ENCODE measurements around the gene UGT1A3.
A peak's percentile ranks its signal among the peaks of the same experiment; 100 is the strongest.

The UGT1A3 gene

DNA sequence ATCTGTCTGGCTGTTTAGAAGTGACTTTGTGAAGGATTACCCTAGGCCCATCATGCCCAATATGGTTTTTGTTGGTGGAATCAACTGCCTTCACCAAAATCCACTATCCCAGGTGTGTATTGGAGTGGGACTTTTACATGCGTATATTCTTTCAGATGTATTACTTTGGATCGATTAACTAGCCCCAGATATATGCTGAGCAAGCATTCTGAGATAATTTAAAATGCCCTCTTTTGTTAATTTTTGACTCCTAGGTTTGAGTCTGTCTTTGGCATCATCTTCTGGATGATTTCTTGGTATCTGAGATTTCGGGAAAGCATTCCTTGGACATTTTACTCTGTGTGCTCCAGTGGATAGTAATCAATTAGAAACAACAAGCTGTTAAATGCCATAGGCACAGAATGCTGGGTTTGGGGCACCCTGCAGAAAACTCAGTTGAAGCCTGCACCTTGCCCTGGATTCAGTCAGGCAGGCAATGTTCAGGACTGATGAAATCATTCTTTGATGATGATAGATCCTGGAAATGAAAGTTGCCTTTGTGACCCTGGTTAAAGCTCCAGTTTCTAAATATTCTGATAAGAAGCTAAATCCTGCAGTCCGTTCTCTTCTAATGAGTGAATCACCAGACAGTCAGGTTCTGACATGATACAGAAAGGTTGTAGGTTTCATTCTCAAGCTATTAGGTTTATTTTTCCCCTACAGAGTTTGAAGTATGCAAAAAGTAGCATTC is 32.4 kb downstream of the UGT1A3 start:
- no peak for DNase-seq

DNA sequence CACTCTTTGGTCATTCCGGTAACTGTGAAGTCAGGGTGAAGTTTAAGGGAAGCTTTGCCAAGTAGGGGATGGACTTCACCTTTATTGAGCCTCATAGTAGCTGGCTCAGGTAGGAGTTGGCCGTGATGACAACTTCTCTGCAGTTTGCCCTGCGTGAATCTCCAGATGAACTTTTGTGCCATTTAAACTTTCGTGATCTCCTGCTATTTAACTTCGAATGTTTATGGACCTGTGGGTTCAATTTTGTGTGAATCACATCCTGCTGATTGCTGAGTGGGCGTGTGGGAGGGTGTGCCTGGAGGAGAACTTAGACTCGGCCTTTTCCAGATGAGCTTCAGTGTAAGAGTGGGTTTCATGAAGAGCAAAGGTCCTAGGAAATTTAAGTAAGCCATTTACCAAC is 35.4 kb downstream of the UGT1A3 start:
- no peak for DNase-seq

DNA sequence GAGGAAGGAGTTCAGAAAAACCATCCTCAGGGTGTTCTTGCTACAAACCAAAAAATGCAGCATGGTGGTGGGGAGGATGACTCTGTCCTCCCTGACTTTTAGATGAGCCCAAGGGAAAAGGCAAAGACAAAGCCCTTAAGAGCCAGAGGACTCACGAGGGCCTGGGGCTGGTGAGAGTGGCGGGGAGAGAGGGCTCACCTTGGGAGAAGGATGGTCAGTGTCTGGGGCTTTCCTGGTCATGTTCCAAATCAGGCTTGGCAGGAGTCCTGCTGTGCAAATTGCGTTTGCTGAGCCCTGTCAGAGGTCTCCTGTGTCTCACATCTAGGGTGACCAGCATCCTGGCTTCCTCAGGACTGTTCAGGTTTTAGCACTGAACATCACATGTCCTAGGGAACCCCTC is 35.9 kb downstream of the UGT1A3 start:
- DNase-seq, result no peak

DNA sequence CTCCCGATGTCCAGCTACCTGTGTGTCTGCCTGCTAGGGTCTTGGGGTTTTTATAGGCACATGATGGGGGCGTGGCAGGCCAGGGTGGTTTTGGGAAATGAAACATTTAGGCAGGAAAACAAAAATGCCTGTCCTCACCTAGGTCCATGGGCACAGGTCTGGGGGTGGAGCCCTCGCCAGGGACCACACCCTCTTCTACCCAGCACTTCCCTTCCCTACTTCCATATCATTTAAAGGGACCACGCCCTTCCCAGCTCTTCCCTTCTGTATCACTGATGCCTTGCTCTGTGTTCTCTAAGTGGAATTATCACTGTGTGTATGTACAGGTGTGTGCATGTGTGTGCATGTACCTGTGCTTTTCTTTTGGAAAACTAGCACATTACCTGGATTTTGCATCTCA is 37.6 kb downstream of the UGT1A3 start:
- DNase-seq, result no peak

DNA sequence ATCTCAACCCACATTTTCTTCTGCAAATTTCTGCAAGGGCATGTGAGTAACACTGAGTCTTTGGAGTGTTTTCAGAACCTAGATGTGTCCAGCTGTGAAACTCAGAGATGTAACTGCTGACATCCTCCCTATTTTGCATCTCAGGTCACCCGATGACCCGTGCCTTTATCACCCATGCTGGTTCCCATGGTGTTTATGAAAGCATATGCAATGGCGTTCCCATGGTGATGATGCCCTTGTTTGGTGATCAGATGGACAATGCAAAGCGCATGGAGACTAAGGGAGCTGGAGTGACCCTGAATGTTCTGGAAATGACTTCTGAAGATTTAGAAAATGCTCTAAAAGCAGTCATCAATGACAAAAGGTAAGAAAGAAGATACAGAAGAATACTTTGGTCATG is 39.2 kb downstream of the UGT1A3 start:
- DNase-seq, result no peak

DNA sequence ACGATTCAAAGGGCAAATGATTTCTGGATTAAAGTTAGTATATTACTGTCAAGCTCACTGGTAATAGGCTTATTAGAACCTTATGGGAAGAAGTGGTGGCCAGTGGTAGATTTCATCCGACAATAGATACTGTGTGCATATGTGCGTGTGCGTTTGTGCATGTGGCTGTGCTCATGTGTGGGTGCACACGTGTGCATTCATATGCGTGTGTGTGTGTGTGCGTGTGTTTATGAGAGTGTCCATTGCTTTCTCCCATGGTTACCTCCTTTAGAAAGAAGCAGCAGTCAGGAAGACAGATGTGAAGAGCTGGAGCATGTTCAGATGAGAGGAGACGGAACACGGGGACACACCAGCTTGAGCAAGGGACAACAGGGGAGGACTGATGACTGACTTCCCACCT is 40.4 kb downstream of the UGT1A3 start:
- DNase-seq, result no peak

DNA sequence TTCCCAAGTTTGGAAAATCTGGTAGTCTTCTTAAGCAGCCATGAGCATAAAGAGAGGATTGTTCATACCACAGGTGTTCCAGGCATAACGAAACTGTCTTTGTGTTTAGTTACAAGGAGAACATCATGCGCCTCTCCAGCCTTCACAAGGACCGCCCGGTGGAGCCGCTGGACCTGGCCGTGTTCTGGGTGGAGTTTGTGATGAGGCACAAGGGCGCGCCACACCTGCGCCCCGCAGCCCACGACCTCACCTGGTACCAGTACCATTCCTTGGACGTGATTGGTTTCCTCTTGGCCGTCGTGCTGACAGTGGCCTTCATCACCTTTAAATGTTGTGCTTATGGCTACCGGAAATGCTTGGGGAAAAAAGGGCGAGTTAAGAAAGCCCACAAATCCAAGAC is 43.3 kb downstream of the UGT1A3 start:
- DNase-seq, result no peak

DNA sequence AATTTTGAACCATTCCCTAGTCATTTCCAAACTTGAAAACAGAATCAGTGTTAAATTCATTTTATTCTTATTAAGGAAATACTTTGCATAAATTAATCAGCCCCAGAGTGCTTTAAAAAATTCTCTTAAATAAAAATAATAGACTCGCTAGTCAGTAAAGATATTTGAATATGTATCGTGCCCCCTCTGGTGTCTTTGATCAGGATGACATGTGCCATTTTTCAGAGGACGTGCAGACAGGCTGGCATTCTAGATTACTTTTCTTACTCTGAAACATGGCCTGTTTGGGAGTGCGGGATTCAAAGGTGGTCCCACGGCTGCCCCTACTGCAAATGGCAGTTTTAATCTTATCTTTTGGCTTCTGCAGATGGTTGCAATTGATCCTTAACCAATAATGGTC is 43.7 kb downstream of the UGT1A3 start:
- DNase-seq, result no peak

DNA sequence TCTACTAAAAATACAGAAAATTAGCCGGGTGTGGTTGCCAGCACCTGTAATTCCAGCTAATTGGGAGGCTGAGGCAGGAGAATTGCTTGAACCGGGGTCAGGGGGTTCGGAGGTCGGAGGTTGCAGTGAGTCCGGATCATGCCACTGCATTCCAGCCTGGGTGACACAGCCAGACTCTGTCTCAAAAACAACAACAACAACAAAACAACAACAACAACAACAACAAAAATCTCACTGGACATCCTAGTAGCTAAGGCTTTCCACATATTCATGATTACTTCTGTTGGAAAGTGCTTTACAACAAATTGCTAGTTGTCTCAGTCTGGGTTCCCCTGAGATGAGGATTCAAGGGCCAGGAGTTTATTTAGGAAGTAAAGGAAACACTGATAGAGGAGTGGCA is 45.0 kb downstream of the UGT1A3 start:
- no peak for DNase-seq

DNA sequence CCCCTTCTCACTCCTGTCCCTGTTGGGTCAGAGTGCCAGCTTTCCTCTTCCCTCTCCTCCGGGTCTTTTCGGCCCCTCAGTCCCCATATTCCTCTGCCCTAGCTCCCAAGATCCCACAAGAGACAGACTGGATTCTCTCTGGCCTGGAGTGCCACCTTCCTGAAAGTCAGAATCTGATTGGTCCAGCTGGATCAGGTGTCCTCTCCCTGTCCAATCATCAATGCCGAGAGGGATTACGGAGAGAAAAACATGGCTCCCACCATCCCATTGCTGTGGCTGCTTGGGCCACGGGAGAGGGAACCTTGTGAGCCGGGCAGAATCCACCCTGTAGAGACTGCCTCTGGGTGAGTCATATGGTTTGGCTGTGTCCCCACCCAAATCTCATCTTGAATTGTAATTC is 46.6 kb downstream of the UGT1A3 start:
- no peak for DNase-seq

DNA sequence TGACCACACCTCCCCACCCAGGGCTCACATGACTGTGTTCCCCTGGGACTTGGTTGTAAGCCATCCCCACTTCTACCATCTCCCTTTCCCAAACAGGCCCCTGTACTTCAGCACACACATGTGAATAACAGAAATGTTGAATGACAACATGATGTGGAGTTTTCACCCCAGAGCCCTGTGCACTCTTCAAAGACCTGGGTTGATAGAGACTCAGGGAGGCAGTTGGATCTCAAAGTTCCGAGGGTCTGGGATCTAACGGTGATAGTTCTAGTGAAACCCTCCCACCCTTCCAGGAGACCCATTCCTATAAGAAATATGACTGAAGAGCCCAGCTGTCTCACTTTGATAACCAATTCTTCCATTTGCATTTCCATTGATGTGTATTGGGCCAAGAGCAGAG is 49.2 kb downstream of the UGT1A3 start, which contains the start of gene MROH2A:
TSS of gene MROH2A (plus strand) at position 301 of the 400 bp plus-strand sequence. CDS start 1,029 bp downstream, outside the sequence.
- no peak for DNase-seq

DNA sequence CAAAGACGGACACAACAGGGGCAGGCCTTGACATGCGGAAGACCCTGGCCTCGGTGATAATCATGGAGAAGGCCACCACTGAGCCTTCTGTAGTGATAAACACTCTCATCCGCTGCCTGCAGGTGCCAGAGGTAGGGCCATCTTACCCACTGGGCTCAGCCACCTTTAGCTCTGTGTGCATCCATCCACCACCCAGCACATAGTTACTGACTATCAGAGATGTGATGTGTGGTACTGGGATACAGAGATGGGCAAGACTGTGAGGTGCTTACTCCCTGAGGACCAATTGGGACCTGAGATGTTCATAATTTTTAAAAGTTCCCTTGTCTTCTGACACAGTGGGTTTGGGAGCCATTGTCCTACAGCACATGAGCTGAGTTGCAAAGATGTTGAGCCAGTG is 50.9 kb downstream of the UGT1A3 start:
- no peak for DNase-seq

DNA sequence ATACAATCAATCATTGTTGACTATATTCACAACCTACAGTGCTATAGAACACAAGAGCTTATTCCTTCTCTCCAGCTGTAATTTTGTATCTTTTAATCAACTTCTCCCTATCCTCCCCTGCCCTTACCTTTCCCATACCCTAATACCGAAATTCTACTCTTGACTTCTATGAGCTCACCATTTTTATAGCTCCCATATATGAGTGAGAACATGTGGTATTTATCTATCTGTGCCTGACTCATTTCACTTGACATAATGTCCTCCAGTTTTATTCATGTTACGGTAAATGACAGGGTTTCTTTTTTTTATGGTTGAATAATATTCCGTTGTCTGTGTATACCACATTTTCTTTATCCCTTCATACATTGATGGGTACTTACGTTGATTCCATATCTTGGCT is 51.9 kb downstream of the UGT1A3 start:
- no peak for DNase-seq

DNA sequence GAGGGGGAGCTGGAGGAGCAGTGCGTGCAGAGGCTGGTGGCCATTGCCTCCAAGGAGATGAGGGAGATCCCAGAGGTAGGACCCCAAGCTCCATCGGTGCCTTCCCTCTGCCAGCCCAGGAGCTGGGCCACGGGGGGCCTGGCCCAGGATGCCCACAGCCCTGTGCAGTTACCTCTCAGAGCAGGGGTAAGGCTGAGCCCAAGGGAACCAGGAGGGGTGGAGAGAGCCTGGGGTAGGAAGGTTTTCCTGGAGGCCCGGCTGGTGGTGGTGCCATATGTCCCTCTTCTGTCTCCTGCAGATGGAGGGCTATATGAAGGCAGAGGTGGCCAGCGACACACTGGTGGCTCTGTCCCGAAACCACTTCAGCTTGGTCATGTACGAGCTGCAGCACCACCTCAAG is 60.7 kb downstream of the UGT1A3 start:
- no peak for DNase-seq

DNA sequence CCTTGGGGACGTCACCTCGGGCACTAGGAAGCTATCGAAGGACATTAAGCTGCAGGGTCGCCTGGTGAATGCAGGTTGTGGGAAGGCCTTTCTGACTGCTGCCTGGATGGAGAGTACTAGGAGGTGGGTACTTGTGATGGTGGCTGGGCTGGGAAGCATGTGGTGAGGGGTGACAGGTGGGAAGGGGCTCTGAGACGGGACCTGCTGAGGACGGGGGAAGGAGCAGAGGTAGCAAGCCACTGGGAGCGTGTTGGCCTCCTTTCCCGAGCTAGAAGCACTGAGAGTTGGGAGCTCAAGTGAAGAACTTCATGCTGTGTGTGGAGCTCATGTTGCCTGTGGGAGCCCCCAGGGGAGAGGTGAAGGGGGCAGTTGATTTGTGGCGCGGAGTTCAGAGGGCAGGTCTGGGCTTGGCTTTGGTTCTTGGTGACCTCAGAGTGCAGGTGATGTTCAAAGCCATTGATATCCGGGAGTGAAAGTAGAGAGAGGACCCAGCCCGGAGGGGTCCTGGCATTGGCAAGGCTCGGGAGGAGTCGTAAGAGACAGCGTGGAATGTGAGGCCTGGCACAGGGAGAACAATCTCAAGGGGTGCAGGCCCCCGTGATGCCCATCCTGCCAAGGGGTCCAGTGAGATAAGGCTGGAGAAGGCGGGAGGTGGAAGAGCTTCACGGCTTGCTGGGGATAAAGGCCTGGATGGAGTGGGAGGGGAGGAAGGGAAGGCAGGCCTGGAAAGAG is 62.5 kb downstream of the UGT1A3 start:
- no peak for DNase-seq

DNA sequence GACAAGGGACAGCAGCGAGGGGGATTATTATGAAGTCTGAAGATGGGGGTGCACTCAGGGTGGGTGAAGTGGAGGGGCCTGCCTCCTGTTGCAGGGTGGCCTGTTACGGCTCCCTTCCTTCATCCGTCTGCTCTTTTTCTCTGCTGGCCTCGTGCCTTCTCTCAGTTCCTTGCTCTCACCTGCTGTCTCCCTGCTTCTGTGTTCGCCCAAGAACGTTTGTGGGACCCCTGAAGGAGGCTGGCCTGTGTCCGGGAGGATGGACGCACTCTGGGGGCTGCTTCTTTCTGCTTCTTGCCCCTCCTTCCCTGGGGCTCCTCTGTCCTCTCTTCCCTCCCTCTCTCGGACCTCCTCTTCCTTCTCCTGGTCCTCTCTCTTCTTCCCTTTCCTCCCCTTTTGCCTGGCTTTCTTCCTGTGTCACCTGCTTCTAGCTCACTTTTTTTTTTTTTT is 63.1 kb downstream of the UGT1A3 start:
- DNase-seq, result no peak

DNA sequence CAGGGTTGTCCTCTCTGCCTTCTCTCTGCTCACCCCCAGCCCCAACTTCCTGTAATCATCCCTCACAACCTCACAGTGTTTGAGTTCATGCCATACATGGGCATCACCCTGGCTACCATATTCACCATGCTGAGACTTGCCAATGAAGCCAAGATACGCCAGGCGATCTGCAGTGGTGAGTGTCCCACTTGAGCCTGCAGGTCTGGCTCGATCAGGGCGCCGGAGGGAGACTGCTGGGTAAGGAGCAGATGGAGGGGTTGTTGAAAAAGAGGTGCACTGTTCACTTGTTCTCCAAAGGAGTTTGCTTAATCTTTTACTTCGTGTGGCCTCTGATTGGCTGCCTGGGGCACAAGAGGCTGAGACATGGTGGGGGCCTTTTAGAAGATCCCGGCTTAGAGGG is 63.9 kb downstream of the UGT1A3 start:
- DNase-seq, result no peak

DNA sequence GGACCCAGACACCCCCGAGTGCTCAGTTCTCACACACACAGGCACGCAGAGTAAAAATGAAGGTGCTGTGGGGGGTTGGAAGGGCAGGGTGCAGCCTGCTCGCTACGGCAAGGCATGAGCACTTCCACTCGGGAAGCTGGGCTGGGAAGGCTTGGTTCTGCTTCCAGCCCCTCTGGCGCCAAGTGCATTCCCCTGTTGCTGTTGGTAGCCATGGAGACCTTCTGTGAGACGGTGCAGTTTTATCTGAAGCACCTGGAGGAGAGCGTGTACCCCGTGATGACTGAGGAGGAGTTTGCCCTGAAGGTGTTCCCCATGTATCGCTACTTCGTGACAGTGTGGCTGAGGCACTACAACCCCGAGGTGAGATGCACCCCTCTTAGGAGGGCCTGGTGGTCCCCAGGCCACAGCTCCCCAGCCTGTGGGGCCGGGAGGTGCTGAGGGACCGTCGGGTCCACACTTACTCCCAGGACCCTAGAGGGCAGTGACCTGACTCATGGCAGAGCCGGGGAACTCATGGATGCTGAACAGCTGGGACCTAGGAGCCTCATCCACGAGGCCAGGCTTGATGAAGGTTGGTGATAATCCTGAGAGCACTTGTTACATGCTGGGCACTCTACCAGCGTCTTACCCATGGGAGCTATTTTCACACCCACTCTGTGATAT is 64.8 kb downstream of the UGT1A3 start:
- DNase-seq, result peak; percentile 81

DNA sequence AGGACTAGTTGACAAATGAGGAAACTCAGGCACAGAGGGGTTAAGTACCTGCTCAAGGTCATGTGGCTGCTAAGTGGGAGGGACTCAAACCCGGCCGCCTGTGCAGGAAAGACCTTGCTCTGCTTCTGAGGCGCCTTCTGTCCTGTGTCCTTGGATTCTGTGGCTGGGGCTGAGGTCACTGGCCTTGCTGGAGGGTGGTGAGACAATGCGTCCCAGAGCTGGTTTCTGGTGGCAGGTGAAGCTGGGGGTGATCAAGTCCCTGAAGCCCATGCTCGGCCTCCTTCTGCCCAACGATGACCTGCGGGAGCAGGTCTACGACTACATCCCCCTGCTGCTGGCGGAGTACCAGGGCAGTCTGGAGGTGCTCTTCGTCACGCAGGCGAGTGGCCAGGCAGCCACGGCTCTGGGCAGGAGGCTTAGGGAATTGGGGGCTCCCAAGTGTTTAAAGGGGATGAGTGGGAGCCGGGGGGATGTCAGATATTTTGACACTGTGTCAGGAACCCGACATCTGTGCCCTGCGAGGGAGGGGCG is 65.4 kb downstream of the UGT1A3 start:
- no peak for DNase-seq

DNA sequence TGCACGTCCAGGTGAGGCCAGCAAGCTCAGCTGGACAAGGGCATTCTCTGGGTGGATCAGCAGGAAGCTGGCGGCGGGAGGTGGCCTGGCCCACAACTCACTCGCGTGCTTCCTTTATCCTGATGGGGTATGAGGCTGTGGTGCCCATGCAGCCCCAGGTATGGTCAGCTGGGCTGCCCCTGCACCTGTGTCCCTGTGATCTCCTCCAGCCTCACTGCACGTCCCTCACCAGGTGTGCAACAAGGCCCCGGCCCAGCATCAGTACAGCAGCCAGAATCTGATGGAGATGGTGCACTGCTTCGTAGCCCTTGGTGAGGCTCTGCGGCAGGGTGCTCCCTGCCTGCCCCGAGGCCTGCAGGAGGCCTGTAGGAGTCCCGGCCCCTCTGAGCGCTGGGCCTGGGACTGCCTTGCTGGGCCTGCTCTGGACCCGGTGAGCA is 66.9 kb downstream of the UGT1A3 start:
- DNase-seq, result no peak

DNA sequence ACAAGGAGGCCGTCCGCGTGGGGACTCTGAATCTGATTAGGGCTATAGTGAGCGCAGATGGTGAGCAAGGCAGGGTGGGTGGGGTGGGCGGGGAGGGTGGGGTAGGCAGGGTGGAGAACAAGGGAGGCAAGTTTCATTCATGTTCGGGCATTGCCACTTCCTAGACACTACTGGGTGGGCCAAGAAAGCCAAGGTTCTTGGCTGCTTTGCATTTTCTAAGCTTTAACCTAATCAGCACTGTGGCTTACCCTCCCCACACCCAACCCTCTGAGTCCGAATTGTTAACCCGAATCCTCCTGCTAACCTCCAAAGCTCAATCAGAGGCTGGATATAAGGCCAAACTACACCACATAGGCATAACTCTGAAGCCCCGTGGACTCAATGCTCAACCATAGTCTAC is 67.4 kb downstream of the UGT1A3 start:
- DNase-seq, result no peak

DNA sequence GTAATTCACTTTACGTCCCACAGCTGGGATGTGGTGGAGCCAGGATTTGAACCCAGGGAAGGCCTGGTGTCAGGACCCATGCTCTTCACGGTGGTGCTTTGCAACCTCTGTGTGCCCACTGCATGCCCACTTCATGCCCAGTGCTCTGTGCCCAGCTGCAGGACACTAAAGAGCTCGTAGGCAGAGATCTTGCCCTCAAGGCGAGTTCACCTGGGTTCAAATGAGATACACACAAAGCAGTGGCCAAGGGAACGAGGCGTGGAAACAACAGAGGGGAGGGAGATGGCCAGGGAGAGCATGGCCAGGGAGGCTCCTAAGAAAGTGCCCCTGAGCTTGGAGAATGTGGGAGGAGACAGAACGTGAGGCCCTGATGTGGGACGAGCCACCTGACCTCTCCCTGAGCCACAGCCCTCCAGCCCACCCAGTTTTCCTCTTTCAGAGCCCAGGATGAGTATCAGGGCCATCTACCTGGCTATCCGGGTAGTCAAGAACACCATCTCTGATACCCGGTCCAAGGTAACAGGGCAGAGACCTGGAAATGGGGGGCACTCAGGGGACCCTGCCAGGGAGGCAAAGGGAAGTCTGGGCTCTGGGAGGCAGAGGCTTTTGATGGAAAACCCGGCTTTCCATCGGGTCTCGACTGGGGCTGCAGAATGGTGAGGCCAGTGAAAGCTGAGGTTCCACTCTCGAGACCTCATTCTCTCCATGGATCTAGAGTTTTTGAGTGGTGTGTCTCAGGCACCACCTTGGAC is 69.7 kb downstream of the UGT1A3 start:
- no peak for DNase-seq

DNA sequence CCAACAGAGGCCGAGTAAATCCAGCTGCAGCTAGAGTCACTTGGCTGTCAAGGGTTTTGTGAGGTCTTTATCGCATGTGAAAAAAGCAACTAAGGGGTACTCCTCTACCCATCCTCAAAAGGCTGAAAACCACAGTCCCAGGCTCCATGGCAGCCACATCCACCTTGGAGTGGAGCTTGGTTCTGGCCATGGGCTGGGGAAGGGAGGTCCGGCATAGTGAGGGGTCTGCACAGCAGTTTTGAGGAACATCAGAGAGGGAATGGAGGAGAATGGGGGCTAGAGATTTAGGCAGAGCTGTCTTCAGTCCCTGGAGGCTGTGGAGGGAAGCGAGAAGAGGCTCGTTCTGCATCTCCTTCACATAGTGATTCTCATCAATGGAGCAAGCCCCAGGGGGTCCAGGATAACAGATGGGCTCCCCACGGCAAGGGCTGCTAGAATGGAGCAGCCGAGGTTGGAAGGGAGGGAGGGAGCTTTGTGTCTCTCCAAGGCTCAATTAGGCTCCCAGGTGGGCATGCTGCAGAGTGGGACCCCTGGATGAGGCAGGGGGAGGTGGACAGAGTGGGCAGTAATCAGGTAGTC is 70.3 kb downstream of the UGT1A3 start:
- DNase-seq, result no peak

Measured in DMS79 (cell line).